Parathyroid adenoma (tissue), 2 donors: ENCODE measurements around the gene FN3KRP.
"Not testable (repeated sequence)": the region's sequence is repeated elsewhere in the genome, so short reads cannot be mapped to it uniquely, and the experiment has no call there.

Experiments
- H2AFZ ChIP-seq: fragments of 300-600 bp; sonication (generic); one replicate; pipeline ENCODE4 v1.7.0; 2017; ENCODE audit warnings: antibody characterized with exemption, mild to moderate bottlenecking
- H3K27ac ChIP-seq: fragments of 300-600 bp; sonication (generic); one replicate; pipeline ENCODE4 v1.7.0; 2017
- H3K27me3 ChIP-seq: fragments of 300-600 bp; sonication (generic); one replicate; pipeline ENCODE4 v1.7.0; 2017; ENCODE audit warnings: low read length; ENCODE audit not compliant: control insufficient read depth, insufficient read depth
- H3K36me3 ChIP-seq: fragments of 300-600 bp; sonication (generic); one replicate; pipeline ENCODE4 v1.7.0; 2017; ENCODE audit warnings: low read length; ENCODE audit not compliant: control insufficient read depth, insufficient read depth
- H3K4me1 ChIP-seq: fragments of 300-600 bp; sonication (generic); one replicate; pipeline ENCODE4 v1.7.0; 2017; ENCODE audit warnings: control low read depth
- H3K4me2 ChIP-seq: fragments of 300-600 bp; sonication (generic); one replicate; pipeline ENCODE4 v1.7.0; 2017; ENCODE audit warnings: low read length
- H3K4me3 ChIP-seq: fragments of 300-600 bp; sonication (generic); one replicate; pipeline ENCODE4 v1.7.0; 2017; ENCODE audit warnings: low read depth, low read length
- H3K79me2 ChIP-seq: fragments of 300-600 bp; sonication (generic); one replicate; pipeline ENCODE4 v1.7.0; 2017; ENCODE audit warnings: control low read depth
- H3K9ac ChIP-seq: fragments of 300-600 bp; sonication (generic); one replicate; pipeline ENCODE4 v1.7.0; 2017; ENCODE audit warnings: mild to moderate bottlenecking
- H3K9me3 ChIP-seq: fragments of 300-600 bp; sonication (generic); one replicate; pipeline ENCODE4 v1.7.0; 2017; ENCODE audit warnings: low read length; ENCODE audit not compliant: control insufficient read depth
- TF ChIP-seq, protein P1 (sequence below): fragments of 300-600 bp; sonication (generic); IDR thresholded peaks from one replicate; pipeline ENCODE4 v1.7.0; 2017; ENCODE audit warnings: antibody characterized with exemption, mild to moderate bottlenecking
- donor health status: primary hyperparathyroidism.

The FN3KRP gene

DNA sequence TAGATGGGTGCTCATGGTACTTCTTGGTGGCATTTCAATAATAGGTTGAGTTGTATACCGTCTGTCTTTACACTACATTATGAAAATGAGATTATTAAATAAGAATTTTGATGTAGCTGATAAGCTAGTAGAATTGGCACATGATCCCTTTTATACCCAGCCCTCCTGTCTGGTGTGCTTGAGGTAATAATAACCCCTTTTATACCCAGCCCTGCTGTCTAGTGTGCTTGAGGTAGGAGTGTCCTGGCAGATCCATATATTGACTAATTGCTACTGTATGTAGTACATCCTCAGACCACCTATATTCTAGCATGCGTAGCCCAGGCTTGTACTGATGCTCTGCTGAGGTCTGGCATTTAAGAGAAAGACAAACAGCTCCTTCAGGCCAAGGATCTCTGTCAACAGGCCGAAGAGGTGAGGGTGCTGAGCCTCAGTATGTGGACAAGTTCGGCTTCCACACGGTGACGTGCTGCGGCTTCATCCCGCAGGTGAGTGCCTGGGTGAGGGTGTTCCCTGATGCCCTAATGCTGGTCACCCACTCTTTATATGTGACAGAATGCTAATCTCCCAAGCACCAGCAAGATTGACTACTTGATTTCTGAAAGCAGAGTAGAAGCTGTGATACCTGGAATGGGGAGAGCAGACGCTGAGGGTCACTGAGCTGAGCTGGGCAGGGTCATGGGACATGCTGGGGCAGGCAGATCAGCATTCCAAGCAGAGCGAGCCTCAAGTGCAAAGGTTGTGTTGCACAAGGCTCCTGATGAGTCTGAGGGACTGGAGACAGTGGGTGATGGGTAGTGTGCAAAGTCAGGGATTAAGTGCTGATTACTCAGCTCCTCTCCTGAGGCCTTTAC is 24.6 kb downstream of the FN3KRP start:
- Histone ChIP-seq H3K27ac (no peak overlapping the region), H3K27me3 (no peaks in the 10 kb centered on the region), H2AFZ (no peak overlapping the region), H3K36me3 (no peaks in the 10 kb centered on the region), H3K4me1 (peaks cover 2% of the 10 kb centered on the region), H3K4me2 (no peak overlapping the region), H3K79me2 (peaks cover 3% of the 10 kb centered on the region), H3K9ac (no peak overlapping the region), H3K9me3 (no peaks in the 10 kb centered on the region), H3K4me3 (no peak overlapping the region)
- TF ChIP-seq, protein P1, sequence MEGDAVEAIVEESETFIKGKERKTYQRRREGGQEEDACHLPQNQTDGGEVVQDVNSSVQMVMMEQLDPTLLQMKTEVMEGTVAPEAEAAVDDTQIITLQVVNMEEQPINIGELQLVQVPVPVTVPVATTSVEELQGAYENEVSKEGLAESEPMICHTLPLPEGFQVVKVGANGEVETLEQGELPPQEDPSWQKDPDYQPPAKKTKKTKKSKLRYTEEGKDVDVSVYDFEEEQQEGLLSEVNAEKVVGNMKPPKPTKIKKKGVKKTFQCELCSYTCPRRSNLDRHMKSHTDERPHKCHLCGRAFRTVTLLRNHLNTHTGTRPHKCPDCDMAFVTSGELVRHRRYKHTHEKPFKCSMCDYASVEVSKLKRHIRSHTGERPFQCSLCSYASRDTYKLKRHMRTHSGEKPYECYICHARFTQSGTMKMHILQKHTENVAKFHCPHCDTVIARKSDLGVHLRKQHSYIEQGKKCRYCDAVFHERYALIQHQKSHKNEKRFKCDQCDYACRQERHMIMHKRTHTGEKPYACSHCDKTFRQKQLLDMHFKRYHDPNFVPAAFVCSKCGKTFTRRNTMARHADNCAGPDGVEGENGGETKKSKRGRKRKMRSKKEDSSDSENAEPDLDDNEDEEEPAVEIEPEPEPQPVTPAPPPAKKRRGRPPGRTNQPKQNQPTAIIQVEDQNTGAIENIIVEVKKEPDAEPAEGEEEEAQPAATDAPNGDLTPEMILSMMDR: no peak

DNA sequence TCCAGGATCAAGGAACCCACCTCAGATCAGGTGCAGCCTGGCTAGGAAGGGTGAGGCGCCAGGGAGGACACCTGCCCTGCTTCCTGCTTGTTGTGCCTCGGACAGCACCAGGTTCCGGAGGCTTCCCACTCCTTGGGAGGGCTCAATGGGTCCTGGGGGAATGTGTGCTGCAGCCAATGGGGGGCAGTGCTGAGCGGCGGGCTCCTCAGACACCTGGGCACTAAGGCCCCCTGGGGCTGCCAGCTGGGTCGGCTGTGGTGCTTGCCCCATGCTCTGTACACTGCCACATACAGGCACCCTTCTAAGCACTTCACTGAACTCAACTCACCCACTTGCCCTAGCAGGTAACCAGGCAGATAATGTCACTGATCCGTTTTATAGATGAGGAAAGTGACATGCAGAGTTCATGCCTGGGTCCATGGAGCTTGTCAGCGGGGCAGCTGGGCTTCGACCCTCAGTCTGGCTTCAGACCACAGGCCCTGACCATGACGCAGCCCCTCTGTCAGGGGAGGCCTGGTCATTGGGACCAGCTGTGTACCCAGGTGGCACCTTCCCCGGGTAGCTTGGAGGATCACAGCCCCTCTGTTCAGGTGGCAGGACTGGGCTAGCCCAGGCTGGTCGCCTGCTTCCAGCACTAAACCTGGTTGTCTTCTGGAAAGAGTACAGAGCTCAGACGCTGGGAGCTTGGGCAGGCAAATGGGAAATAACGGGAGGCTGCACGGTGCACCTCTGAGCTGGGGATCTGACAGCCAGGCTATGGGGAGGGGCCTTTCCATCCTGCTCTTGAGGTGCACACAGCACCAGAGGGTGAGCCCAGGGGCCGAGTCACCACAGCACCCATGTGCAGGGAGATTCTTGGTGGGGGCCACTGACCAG is 27.1 kb downstream of the FN3KRP start:
- no peaks in the 10 kb centered on the region for H3K9me3 ChIP-seq
- H3K4me3 ChIP-seq: no peak overlapping the region
- H2AFZ ChIP-seq: no peak overlapping the region
- H3K4me1 ChIP-seq: no peaks in the 10 kb centered on the region
- no peak overlapping the region for H3K27ac ChIP-seq
- TF ChIP-seq, protein P1: no peak
- H3K36me3 ChIP-seq: no peaks in the 10 kb centered on the region
- no peak overlapping the region for H3K9ac ChIP-seq
- H3K4me2 ChIP-seq: no peak overlapping the region
- no peaks in the 10 kb centered on the region for H3K27me3 ChIP-seq
- H3K79me2 ChIP-seq: no peaks in the 10 kb centered on the region

DNA sequence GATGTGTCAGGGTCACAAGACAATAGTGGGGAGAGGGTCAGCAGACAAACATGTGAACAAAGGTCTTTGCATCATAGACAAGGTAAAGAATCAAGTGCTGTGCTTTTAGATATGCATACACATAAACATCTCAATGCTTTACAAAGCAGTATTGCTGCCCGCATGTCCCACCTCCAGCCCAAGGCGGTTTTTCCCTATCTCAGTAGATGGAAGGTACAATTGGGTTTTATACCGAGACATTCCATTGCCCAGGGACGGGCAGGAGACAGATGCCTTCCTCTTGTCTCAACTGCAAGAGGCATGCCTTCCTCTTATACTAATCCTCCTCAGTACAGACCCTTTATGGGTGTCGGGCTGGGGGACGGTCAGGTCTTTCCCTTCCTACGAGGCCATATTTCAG is 28.2 kb downstream of the FN3KRP start:
- not testable (repeated sequence) for H3K27ac ChIP-seq, H2AFZ ChIP-seq, H3K79me2 ChIP-seq, H3K9me3 ChIP-seq, H3K9ac ChIP-seq, H3K36me3 ChIP-seq, H3K4me1 ChIP-seq, H3K27me3 ChIP-seq, H3K4me3 ChIP-seq, H3K4me2 ChIP-seq

DNA sequence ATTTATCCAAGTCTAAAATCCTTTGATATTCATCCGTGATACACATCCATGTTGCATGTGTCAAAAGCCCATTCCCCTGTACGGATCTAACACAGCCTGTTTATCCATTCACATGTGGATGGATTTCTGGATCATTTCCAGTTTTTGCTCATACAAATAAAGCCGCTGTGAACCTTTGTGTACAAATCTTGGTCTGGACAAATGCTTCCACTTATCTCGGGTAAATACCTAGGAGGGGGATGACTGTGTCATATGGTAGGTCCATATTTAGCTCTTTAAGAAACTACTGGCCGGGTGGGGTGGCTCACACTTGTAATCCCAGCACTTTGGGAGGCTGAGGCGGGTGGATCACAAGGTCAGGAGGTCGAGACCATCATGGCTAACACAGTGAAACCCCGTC is 29.0 kb downstream of the FN3KRP start:
- Histone ChIP-seq H3K27ac (no peak overlapping the region), H3K4me2 (no peak overlapping the region), H3K79me2 (no peaks in the 10 kb centered on the region), H3K4me1 (no peaks in the 10 kb centered on the region), H3K9me3 (no peaks in the 10 kb centered on the region), H3K9ac (no peak overlapping the region), H3K36me3 (no peaks in the 10 kb centered on the region), H3K4me3 (no peak overlapping the region), H2AFZ (no peak overlapping the region), H3K27me3 (no peaks in the 10 kb centered on the region)
- TF ChIP-seq, protein P1: no peak

DNA sequence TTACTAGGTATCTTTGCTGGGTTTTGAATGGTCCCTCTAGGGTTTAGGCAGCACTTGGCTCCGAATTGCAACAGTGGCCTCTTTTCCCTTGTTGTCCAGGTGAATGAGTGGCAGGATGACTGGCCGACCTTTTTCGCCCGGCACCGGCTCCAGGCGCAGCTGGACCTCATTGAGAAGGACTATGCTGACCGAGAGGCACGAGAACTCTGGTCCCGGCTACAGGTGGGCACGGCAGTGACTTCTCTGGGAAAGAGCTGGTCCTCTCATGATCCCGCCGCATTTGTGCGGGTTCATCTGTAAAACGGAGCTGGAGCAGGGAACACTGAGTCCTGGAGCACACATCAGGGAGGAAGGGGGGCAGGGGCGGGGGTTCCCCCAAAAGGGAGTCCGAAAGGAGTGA is 32.2 kb downstream of the FN3KRP start:
- Histone ChIP-seq H3K27me3 (no peaks in the 10 kb centered on the region), H3K9me3 (no peaks in the 10 kb centered on the region)
- TF ChIP-seq, protein P1: no peak

More for the DNA sequence above, 32.2 kb downstream of the FN3KRP start:
- Histone ChIP-seq H3K4me2 (no peak overlapping the region), H3K9ac (no peak overlapping the region), H3K79me2 (no peaks in the 10 kb centered on the region), H3K4me1 (no peaks in the 10 kb centered on the region), H3K4me3 (no peak overlapping the region), H3K27ac (no peak overlapping the region), H3K36me3 (no peaks in the 10 kb centered on the region), H2AFZ (no peak overlapping the region)
